Left forelimb (tissue), 1 donor: ENCODE measurements around the gene ETFA.
A peak's percentile ranks its signal among the peaks of the same experiment; 100 is the strongest.

Experiments used
- DNase-seq: peaks from one replicate; pipeline ENCODE4 v3.0.0-alpha.2; 2018; ENCODE audit warnings: low spot score

Gene ETFA

DNA sequence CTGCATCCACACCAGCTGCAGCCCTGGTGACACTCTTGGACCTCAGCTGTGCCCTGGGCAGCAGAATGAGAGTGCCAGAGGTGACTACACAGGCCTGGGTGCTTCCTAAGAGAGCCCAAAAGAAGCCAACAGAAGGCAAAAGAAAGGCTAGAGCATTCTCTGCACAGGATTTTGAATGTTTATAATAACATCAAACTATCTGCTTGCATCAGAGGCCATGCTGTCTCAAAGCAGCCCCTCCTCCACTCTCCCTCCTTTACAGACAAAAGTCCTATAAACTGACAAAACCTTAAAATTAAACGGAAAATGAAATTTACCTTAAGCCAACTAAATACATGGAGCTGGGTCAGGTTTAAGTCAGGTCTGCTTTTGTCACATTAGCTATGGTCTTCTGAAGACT is 95.6 kb downstream of the ETFA start:
- no peak for DNase-seq

DNA sequence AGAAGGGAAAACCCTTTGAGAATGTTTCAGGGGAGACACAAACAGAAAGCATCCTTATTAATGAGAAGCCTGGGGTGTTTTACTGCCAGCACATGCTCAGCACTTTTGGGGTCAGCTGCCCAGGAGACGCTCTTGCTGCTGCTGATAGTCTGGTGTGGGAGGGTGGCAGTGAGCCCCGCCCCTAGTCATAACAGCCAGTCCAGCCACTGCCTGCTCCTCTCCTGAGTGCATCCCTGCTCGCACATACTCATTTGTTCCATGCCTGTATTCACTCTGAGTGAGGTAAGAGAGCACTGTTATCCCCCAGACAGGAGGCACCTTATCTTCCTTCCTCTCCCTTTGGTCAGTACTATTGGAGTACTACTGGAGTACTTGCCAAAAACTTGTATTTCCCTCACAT is 101.3 kb downstream of the ETFA start:
- DNase-seq, result no peak

DNA sequence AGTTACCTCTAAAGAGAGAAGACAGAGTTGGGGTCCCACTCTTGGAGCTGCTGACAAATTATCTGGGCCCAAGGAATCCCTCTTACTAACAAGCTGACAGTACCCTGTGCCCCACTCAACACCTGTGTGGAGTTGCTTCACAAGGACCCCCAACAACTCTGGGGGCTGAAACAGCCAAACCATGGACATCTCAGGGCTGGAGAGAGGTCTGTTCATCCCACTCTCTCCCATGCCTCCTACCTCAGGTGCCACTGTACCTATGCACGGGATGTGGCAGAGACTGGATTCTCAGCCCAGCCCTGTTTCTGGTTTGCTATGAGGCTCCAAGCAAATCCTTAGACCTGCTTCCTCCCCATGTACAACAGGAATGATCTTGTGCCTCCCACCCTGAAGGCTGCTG is 101.7 kb downstream of the ETFA start:
- no peak for DNase-seq

DNA sequence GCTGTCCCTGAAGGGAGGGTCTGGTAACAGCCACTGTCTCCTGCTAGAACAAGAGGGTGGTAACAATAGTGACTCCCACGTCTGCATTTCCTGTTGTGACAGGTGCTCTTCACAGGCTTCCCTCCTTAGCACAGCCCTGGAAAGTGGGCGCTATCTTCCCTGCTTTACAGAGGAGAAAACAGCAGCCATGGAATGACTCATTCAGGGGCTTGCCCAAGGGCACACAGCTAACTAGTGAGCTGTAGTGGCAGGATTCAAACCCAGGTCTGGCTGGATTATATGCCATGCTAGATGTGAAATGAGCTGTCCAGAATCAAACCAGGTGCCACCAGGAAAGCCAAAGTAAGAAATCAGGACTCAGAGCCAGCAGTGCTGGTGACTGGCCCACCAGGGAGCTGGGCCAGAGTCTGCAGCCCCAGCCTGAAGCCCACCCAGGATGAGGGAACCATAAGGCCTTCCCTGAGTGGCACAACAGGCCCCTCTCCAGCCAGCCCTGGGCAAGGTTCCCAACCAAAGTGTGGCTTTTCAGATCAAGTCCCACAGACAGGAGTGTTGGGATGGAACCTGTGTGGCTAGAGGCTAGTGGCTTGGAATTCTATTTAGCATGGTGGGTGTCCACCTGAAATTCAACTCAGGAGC is 102.4 kb downstream of the ETFA start:
- DNase-seq, result no peak

DNA sequence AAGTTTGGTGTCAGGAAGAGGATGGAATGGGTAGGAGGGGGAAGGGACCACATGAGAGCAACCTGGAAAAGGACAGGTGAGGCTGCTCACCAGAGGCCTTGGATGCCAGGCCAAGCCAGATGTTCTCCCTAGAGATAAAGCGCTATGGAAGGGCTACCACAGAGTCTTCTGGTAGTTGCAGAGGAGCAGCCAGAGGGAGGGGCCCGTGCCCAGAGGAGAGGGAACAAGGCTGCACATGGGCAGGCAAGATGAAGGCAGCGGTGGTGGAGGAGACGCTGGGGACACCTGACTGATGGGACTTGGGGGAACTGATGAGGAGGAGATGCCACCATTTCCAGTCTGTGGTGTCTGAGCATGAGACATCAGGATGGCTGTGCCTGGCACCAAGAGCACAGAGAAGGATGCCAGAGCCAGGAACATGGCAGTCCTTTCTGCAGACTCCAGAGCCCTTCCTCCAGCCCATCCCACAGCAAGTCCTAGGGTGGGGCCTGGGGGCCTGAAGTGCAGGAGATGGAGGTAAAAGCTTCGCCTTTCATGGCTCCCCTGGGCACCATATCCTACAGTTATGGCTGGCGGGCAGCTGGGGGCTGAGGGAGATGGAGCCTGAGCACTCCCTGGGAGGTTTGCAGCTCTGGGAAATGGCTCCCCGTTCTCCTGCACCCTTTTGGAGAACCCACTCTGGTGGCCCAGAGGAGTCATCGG is 103.0 kb downstream of the ETFA start:
- DNase-seq, result no peak

DNA sequence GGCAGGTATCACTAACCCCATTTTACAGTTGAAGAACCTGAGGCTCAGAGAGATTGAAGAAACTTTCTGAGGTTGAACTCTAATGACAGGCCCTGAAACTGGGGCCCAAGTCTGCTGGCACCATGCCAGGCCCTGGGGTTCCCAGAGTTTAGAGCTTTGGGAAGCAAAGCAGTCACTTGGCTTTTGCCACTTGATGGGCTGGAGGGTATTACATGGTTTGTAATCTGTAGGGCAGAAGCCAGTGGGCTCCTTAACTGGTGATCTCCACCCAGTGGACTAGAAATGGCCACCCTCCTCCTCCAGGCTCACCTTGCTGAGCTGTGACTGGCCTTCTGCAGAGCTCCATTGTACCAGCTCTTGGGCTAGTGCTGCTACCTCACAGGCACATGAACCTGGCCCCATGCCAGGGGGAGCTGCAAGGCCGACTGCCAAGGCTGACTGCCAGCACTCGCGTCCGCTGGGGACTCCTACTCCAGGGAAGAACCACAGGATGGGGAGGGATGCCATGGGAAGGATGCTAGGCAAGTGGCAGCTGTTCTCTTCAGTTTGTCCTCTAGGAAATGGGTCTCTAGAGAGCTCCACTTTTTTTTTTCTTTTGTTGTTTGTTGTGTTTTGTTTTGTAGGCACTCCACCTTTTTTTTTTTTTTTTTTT is 104.8 kb downstream of the ETFA start:
- DNase-seq, result peak; percentile 63

DNA sequence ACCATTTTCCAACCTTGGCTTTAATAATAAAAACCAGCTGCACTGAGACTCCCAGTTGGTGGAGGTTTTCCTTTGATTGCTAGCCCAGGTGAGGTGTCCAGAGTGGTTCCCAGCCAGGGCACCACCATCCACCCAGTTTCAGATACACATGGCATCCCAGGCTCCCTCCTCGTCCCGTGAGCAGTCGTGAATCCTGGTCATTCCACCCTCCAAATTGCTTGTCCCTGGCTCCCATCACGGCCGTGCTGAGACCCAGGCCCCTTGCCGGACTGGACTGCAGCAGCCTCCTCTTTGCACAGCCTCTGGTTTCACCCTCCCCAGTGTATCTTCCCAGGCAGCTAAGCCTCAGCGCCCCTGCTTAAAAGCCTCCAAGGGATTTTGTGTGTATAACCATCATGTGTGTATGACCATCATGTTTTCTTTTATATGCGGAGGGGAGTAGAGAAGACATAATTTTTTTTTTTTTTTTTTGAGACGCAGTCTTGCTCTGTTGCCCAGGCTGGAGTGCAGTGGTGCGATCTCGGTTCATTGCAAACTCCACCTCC is 106.3 kb downstream of the ETFA start:
- DNase-seq, result no peak

DNA sequence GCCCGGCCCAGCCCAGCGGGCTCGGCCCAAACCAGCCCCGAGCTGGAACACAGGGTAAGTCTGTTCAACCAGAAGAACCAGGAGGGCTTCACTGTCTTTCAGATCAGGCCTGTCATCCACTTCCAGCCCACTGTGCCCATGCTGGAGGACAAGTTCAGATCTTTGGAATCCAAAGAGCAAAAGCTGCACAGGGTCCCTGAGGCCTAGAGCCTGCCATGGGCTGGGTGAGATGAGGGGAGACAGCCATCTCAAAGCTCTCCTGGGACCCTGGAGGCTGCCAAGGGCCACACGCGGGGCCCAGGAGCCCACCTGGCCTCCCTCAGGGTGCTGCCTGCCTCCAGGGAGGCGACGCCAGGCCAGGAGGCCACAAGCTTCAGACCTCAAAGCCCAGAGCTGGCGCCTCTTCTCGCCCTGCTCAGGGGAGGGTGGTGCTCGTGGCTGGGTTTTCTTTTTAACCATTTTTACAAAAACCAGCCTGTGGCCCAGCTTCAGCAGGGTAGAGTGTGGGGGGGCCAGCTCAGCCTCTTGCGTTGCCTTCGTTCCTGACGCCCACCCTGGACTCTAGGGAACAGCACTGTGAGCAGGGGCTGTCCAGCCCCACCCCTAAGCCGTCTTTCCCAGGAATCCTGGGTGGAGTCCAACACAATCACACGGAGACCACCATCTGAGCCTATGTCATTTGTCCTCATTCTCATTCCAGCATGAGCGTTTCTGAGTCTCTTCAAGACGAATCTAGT is 107.0 kb downstream of the ETFA start:
- DNase-seq, result peak; percentile 48

DNA sequence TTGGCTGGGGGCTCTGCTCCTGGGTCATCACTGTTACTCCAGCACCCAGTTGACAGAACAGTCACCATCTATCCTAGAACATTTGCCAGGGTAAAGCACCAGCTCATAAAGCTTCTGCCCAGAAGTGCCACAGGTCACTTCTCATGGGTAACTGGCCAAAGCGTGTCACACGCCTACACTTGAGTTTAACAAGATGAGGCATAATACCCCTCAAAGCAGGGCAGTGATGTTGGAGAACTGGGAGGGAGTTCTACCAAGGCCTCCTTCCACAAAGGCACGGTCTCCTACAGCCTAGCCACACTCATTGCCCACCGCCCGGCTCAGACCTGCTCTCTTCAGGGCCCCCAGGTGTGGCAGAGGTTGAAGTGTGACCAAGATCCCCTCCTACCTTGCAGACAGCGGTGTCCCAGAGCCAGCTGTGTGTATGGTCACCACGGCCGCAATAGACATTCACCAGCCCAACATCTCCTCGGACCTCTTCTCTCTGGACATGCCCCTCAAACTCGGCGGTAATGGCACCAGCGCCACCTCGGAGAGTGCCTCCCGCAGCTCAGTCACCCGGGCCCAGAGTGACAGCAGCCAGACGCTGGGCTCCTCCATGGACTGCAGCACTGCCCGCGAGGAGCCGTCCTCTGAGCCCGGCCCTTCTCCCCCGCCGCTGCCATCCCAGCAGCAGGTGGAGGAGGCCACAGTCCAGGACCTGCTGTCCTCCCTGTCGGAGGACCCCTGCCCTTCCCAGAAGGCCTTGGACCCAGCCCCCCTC is 107.7 kb downstream of the ETFA start:
- DNase-seq, result peak; percentile 55

DNA sequence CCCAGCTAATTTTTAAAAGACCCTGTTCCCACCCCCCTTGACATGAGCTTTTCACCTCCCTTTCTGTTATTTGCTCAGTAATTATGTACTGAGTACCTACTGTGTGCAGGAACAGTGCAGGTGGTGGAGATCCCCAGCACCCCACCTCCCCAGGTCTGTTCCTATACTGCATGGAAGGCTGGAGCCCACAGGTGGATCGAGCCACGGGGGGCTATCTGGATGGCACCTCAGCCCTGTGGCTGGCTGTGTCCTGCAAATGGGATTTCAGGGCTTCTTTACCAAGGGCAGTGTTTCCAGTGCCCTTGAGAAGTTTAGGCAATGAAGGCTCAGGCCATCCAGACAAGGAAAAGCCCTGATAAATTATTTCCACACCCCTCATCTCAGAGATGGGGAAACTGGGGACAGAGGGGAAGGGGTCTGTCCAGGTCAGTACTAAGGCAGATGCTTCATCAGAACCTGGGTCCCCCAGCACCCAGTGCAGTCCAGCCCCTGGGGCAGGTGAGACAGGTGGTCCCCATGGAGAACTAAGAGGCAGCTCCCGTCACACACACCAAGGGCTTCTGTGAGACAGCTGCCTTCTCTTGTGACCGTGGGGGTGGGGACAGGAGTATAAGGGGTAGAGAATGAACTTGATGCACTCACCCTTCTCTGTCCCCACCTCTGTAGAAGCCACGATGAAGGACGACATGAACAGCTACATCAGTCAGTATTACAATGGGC is 109.6 kb downstream of the ETFA start:
- DNase-seq, result peak; percentile 41

DNA sequence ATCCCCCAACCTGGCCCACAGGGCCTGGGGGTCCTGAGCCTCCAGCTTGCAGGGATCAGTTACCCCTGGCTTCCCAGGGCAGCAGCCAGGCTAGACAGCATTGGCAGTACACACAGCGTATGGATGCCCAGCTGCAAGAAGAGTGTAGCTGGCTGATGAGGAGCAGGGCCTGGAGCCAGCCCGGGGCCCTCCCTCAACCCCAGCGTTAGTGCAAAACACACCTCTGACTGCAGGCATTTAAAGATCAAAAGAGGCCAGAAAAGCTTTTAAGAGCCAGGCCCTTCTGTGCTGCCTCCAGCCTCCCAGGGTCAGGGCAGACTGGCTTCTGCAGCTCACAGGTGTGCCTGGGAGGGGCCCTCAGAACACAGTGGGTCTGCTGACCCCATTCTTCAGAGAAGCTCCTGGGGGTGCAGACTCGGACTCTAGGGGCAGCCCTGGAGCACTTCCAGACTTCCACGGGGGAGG is 110.6 kb downstream of the ETFA start:
- peak; percentile 55 for DNase-seq

DNA sequence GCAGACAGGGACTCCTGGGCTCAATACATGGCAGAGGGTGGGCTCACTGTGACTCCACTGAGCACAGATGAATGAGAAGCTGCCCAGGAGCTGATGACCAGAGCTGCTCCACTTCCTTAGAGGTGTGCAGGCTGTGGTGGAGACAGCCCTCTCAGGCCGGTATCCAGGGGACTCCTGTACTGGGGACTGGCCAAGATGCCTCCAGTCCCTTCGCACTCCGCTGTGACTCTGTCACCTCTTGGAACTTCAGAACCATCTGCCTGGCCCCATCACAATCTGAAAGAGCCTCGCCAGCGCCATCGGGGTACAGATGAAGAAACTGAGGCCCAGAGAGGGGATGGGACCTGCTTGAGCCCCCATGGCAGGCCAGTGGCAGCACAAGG is 111.2 kb downstream of the ETFA start:
- DNase-seq, result peak; percentile 46

DNA sequence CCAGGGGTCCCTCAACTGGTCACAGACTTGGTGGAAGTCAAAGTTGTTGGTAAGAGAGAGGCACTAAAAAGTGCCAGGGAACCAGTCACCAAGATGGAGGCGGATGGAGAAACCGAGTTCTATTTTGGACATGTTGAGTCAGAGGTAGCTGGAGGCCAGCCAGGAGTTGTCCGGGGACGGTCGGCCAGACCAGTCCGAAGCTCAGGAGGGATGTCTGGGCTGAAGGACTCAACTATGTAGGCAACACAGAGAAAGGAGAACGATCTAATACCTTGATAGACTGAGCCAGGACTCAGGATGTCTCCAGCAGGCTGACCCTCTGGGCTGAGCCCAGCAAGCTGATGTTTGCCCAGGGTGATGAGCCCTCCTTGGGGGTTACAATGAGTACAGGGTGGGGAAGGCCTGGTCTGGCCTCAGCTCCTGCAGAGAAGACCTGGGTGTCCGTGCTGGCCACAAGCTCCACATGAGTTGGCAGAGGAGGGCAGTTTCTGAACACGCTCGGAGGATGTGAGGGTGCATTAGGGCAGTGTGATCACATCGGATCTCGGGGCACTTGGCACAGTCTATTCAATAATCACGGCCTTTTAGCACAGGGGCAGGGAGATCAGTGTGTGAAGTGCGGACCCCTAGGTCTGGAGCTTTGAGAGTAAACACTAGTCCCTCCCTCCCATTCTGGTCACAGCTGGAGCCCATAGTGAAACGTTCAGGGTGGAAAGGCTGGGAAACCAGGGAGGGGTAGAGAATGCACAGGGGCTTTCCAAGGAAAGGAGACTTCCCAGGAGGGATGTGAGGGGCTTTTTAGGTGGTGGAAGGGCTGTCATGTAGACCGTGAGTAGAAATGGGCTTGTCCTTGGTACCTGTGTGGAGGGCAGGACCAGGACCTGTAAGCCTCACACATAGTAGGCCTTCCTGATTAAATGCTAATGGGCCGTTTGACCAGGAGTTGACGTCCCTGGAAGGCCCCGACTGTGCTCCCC is 111.9 kb downstream of the ETFA start:
- DNase-seq, result peak; percentile 53

DNA sequence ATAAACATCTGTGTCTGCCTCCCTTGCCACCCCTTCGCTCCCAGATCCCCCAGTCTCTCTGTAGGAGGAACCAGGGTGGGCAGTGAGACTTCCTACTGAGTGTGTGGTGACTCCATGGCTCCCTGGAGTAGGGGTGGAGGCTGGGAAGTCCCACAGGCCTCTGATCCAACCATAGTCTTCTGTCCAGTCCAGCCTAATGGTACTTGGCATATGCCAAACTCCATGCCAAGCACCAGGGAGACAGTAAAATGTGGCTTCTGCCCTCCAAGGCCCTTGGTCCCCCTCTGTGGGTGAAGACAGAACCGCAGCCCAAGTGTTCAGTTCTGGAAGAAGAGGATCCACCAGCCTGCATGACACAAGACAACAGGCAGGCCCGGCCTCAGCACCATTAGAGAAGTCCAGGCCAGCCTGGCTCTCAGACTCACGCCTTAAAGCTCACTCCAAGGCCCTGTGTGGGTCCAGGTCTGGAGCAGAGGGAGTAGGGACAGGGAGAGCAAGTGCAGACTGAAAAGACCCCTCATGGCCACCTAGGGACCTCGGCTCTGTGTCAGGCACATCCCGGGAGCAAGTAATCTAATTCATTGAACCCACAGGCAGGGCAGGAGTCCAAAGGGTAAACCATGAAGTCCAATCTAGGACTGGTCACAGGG is 112.7 kb downstream of the ETFA start:
- DNase-seq, result peak; percentile 63

DNA sequence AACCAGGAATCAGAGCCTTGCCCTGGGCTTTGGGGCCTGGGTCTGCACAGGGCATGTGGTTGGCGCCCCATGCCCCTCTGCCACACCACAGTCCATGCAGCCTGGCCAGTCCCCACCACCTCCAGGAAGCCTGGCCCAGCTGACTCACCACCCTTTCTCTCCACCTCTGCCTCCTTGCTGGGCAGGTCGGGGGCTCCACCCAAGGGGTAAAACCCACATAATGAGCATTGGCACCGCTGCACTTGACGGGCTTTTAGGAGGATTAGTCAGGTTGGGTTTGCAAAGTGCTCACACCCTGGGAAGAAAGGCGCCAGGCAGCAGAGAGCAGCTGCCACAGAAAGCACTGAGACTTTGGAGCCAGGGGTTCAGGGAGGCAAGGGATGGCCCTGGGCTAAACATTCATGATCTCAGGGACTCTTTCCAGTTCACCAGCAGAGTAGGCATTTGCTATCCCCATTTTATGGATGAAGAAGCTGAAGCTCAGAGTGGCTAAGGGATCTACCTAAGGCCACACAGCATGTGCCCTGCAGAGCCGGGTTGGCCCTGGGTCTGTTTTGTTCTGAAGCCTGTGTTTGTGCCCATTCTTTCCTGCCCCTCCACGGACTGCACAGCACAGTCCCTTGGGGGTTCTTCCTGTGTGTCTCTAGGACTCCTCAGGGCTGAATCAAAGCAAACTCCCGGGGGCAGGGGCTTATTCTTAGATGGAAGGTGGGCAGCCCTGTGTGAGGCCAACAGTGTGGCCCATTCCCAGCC is 113.4 kb downstream of the ETFA start:
- no peak for DNase-seq

DNA sequence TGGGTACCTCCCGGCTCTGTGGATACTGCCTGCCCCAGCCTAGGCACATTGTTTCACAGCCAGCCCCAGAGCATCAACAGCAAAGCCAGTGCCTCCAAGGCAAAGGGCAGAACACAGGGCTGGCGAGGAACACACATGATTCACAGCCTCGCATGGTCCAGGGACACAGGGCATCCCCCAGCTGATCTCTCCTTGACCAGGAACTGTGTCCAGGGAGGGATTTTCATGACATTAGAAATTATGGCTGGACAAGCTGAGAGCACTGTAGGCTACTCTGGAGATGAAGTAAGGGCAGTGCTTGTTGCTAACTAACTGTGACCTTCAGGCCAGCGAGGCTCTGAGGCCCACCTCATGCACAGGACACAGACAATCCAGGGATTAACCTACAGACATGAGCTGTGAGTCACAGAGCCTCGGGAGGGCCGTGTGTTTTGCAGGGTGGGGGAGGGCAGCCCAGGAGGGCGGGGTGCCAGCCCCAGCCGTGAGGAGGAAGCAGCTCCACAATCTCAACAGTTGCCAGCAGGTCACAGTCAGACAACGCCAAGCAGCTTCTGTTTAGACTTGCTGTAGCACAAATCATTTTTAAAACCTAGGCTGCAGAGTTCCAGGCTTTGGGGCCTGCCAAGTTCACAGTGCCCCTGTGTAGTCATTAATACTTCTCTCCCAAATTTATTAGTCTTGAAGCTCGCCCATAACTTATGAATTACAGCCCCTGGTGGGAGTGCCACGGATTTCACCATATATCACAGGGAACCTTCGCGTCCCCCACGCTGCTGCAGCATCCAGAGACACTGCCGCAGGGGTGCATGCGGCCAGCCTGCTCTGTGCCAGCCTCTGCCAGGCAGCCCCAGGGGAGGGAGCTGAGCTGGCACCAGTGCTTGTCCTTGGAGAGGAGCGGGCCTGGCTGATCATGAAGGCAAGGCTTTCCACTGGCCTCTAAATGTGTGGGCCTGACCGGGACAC is 114.7 kb downstream of the ETFA start:
- no peak for DNase-seq
